HL-60 (cell line): ENCODE results near the gene XAGE2.

ENCODE experiments used
- DNase-seq, 2 experiments: peaks; one replicate each; pipeline ENCODE4 v3.0.0-alpha.2; 2010 to 2020; ENCODE audit warnings: low read depth in 1 of 2, low spot score in 1 of 2
- H3K27ac ChIP-seq: fragments of 250-450 bp; sonication (Bioruptor Pico); replicated peaks from 2 replicates; pipeline ENCODE4 v1.5.1; 2020; ENCODE audit warnings: mild to moderate bottlenecking, moderate library complexity
- H3K27me3 ChIP-seq: fragments of 250-450 bp; sonication (Bioruptor Pico); 2 replicates; pipeline ENCODE4 v1.5.1; 2021; ENCODE audit warnings: mild to moderate bottlenecking, moderate library complexity; ENCODE audit not compliant: insufficient read depth, poor library complexity, severe bottlenecking
- H3K4me3 ChIP-seq: replicated peaks from 2 replicates; pipeline ENCODE4 v1.5.1; 2011; ENCODE audit warnings: mild to moderate bottlenecking, control low read depth, low read length; ENCODE audit not compliant: insufficient read depth
- CTCF ChIP-seq: IDR thresholded peaks from one replicate; pipeline ENCODE4 v1.5.1; 2011; ENCODE audit warnings: low read length, control low read depth, inconsistent platforms; ENCODE audit not compliant: insufficient read depth
- GABPA ChIP-seq: IDR thresholded peaks from 2 replicates; pipeline ENCODE4 v1.6.1; 2012; ENCODE audit warnings: low read depth
- POLR2AphosphoS5 ChIP-seq: IDR thresholded peaks from 2 replicates; pipeline ENCODE4 v1.6.1; 2012; ENCODE audit warnings: low read depth
- REST ChIP-seq: IDR thresholded peaks from 2 replicates; pipeline ENCODE4 v1.6.1; 2012; ENCODE audit warnings: low read depth; ENCODE audit not compliant: insufficient replicate concordance
- SPI1 ChIP-seq: IDR thresholded peaks from 2 replicates; pipeline ENCODE4 v1.6.1; 2012; ENCODE audit warnings: low read depth, mild to moderate bottlenecking, borderline replicate concordance

XAGE2 gene

GRCh38 chrX:52353838-52354237 is 15.0 kb upstream of the XAGE2 start:
- Histone ChIP-seq H3K4me3 (no peak overlapping the region), H3K27me3 (no peaks in the 10 kb centered on the region), H3K27ac (no peak overlapping the region)
- TF ChIP-seq CTCF (no peak), REST (no peak), POLR2AphosphoS5 (no peak), SPI1 (no peak)
- DNase-seq: no peak

- Histone ChIP-seq H3K27ac (no peak overlapping the region), H3K4me3 (no peak overlapping the region), H3K27me3 (peaks cover 2% of the 10 kb centered on the region)
- TF ChIP-seq SPI1: no peak
- TF ChIP-seq GABPA: no peak
- no peak for TF ChIP-seq CTCF
- no peak for TF ChIP-seq POLR2AphosphoS5
- TF ChIP-seq REST: no peak
- DNase-seq: no peak
These were observed 13.7 kb upstream of the XAGE2 start for GRCh38 chrX:52355108-52355507.

GRCh38 chrX:52359614-52360232 is 9.1 kb upstream of the XAGE2 start:
- TF ChIP-seq REST: no peak
- TF ChIP-seq GABPA: no peak
- no peak for TF ChIP-seq SPI1
- TF ChIP-seq CTCF: no peak
- no peak for TF ChIP-seq POLR2AphosphoS5
- Histone ChIP-seq H3K27me3 (peaks cover 3% of the 10 kb centered on the region), H3K27ac (no peak overlapping the region), H3K4me3 (no peak overlapping the region)
- DNase-seq: no peak
